Spleen (tissue), 11 donors: Measurements from ENCODE around the gene ADGRG3. TPM values are rescaled to one million over a fixed set of nuclear protein-coding genes. Genes with fewer than 3 reads are reported as not detected.

Experiments
- DNase-seq: peaks from one replicate; pipeline ENCODE4 v3.0.0-alpha.2; 2020
- H3K27ac ChIP-seq, 8 donors: fragments of 200-600 bp; sonication (generic) in 7 of 8; 1 replicate in 4 of 8; 2 replicates in 4 of 8; pipeline versions ENCODE4 v1.5.0 to v1.8.0; 2016 to 2021; ENCODE audit warnings: inconsistent platforms in 4 of 8, mild to moderate bottlenecking in 4 of 8, moderate library complexity in 1 of 8
- H3K27me3 ChIP-seq, 7 donors: fragments of 200-600 bp; sonication (generic) in 6 of 7; replicated peaks in 1 of 7; 1 replicate in 4 of 7; 2 replicates in 3 of 7; pipeline versions ENCODE4 v1.5.0 to v1.8.0; 2016 to 2021; ENCODE audit warnings: inconsistent platforms in 3 of 7, mild to moderate bottlenecking in 1 of 7
- H3K36me3 ChIP-seq, 6 donors: fragments of 200-600 bp; sonication (generic) in 5 of 6; 1 replicate in 4 of 6; 2 replicates in 2 of 6; pipeline versions ENCODE4 v1.5.0 to v1.8.0; 2016 to 2021; ENCODE audit warnings: inconsistent platforms in 2 of 6
- H3K4me1 ChIP-seq, 6 donors: fragments of 200-600 bp; sonication (generic) in 5 of 6; 1 replicate in 3 of 6; 2 replicates in 3 of 6; pipeline versions ENCODE4 v1.5.0 to v1.8.0; 2016 to 2021; ENCODE audit warnings: inconsistent platforms in 3 of 6
- H3K4me3 ChIP-seq, 8 donors: fragments of 200-600 bp; sonication (generic) in 7 of 8; 1 replicate in 4 of 8; 2 replicates in 4 of 8; pipeline versions ENCODE4 v1.5.0 to v1.8.0; 2016 to 2021; ENCODE audit warnings: inconsistent platforms in 4 of 8, mild to moderate bottlenecking in 4 of 8, moderate library complexity in 2 of 8
- H3K9me3 ChIP-seq, 8 donors: fragments of 200-600 bp; sonication (generic) in 7 of 8; 1 replicate in 4 of 8; 2 replicates in 4 of 8; pipeline versions ENCODE4 v1.5.0 to v1.8.0; 2016 to 2021; ENCODE audit warnings: inconsistent platforms in 4 of 8
- CTCF ChIP-seq, 11 experiments: fragments of 200-600 bp in 7 of 11; fragments of 450-650 bp in 4 of 11; sonication (generic) in 4 of 11; IDR thresholded peaks in 8 of 11; conservative IDR thresholded peaks in 3 of 11; 1 replicate in 7 of 11; 2 replicates in 4 of 11; pipeline versions ENCODE4 v1.4.0 to v1.8.0; 2016 to 2021; ENCODE audit warnings: antibody characterized with exemption in 11 of 11, inconsistent platforms in 4 of 11, mild to moderate bottlenecking in 1 of 11
- POLR2A ChIP-seq, 3 donors: fragments of 450-650 bp; IDR thresholded peaks; one replicate each; pipeline ENCODE4 v1.5.1; 2017; ENCODE audit warnings: antibody characterized with exemption in 3 of 3, mild to moderate bottlenecking in 1 of 3
- POLR2AphosphoS5 ChIP-seq, 3 donors: sonication (generic); formaldehyde crosslinking; IDR thresholded peaks; one replicate each; pipeline ENCODE4 v1.5.1; 2017; ENCODE audit warnings: antibody characterized with exemption in 3 of 3
- whole genome bisulfite sequencing, 5 donors: extraction: QIAGEN DNeasy Blood & Tissue Kit in 3 of 5; methylation state at CpG; one replicate each; pipeline versions ENCODE4 v1.1.5 to v1.1.7; 2013 to 2018; 5-methylcytosine and 5-hydroxymethylcytosine counted together
- intact Hi-C: fragments of 100-400 bp; cut with DNase I; formaldehyde crosslinking; loops from one replicate; pipeline ENCODE4 v1.15.0; 2023; ENCODE audit warnings: low total_unique reads
- polyA plus RNA-seq, 3 donors: library from polyadenylated mRNA; stranded (reverse); fragments of 200-250 nt; gene quantifications; one replicate each; pipeline ENCODE4 v1.2.1, GENCODE V29; 2013
- total RNA-seq, 7 donors: library from RNA; depleted of rRNA in 3 of 7; stranded (reverse); fragments of >200 nt in 3 of 7; fragmentation: NEBNext Ultra II Directional in 4 of 7; extraction: Animal tissue kit (Norgen Biotek cat#: 25700) in 4 of 7; gene quantifications; one replicate each; pipeline versions ENCODE4 v1.1.0 to v1.2.1, GENCODE V29; 2016 to 2021
- donor health status: healthy with polysubstance abuse.
- donor health status: DM: no; HTN: no; CAD: no; lungs with moderate emphysema.
- donor health status: DM: no; HTN: no; CAD: no.
- donor health status: Bipolar disorder and iron deficiency.
- donor health status: healthy.
- donor health status: DM: no; HTN: no; CAD: no.
- donor health status: DM: yes; HTN: yes; CAD: no.

Gene ADGRG3
- total and polyA plus RNA-seq, 10 donors, result 2.5 to 116 (median 27.2) TPM

GRCh38 chr16:57661936-57662906, 5.9 kb upstream of the ADGRG3 start:
- peaks cover 0 to 25% (median 0%) of the 10 kb centered on the region in 6 donors for H3K36me3 ChIP-seq
- TF ChIP-seq CTCF (IDR thresholded peaks at IDR 0.05 in 8 of 11, conservative IDR thresholded peaks at IDR 0.05 in 3 of 11) (no peak), POLR2AphosphoS5 (IDR thresholded peaks at IDR 0.05) (no peak), POLR2A (IDR thresholded peaks at IDR 0.05) (no peak)
- intact Hi-C loops, result no loop called here
- peaks cover 0 to 28% (median 2%) of the 10 kb centered on the region in 6 donors for H3K4me1 ChIP-seq
- no peaks in the 10 kb centered on the region for H3K9me3 ChIP-seq
- DNase-seq, result peak; percentile 66
- peaks cover 0 to 6% (median 0%) of the 10 kb centered on the region in 7 donors for H3K27me3 ChIP-seq
- H3K4me3 ChIP-seq, result no peak overlapping the region
- H3K27ac ChIP-seq, result no peak overlapping the region
- WGBS, 5 donors, result 86 to 89% (median 88%) methylated on average over 20 of the region's 20 CpGs

- WGBS, 5 donors, result 85 to 92% (median 90%) methylated on average over 10 to 21 of the region's 21 CpGs
- Histone ChIP-seq H3K27ac (no peak overlapping the region), H3K9me3 (no peaks in the 10 kb centered on the region), H3K4me3 (no peak overlapping the region), H3K36me3 (peaks cover 0 to 25% (median 0%) of the 10 kb centered on the region in 6 donors), H3K4me1 (peaks cover 0 to 37% (median 4%) of the 10 kb centered on the region in 6 donors), H3K27me3 (peaks cover 0 to 17% (median 0%) of the 10 kb centered on the region in 7 donors)
- intact Hi-C loops, result no loop called here
- TF ChIP-seq POLR2AphosphoS5 (IDR thresholded peaks at IDR 0.05) (no peak), POLR2A (IDR thresholded peaks at IDR 0.05) (no peak), CTCF (IDR thresholded peaks at IDR 0.05 in 8 of 11, conservative IDR thresholded peaks at IDR 0.05 in 3 of 11) (no peak)
- DNase-seq, result peak; percentile 73
Measured at GRCh38 chr16:57663436-57663835, 4.7 kb upstream of the ADGRG3 start.

- intact Hi-C loops, result no loop called here
- Histone ChIP-seq H3K4me1 (peaks cover 0 to 37% (median 4%) of the 10 kb centered on the region in 6 donors), H3K27ac (peak overlapping the region in 2 of 8 donors; percentile 90 to 95), H3K27me3 (peaks cover 0 to 17% (median 0%) of the 10 kb centered on the region in 7 donors), H3K4me3 (no peak overlapping the region), H3K9me3 (no peaks in the 10 kb centered on the region), H3K36me3 (peaks cover 0 to 25% (median 0%) of the 10 kb centered on the region in 6 donors)
- WGBS, 5 donors, result 82 to 89% (median 85%) methylated on average over 14 to 15 of the region's 15 CpGs
- TF ChIP-seq POLR2A (IDR thresholded peaks at IDR 0.05) (no peak), CTCF (IDR thresholded peaks at IDR 0.05 in 8 of 11, conservative IDR thresholded peaks at IDR 0.05 in 3 of 11) (no peak), POLR2AphosphoS5 (IDR thresholded peaks at IDR 0.05) (no peak)
- DNase-seq, result peak; percentile 68
Measured at GRCh38 chr16:57663917-57664661, 4.0 kb upstream of the ADGRG3 start.
